H9 (cell line): ENCODE results near the gene BCCIP. TPM values are rescaled to one million over a fixed set of nuclear protein-coding genes. Genes with fewer than 3 reads are reported as not detected.

Experiments used
- DNase-seq: peaks from one replicate; pipeline ENCODE4 v3.0.0-alpha.2; 2017
- H2AFZ ChIP-seq: one replicate; pipeline ENCODE4 v1.6.1; 2013; ENCODE audit warnings: mild to moderate bottlenecking, low read length, control low read depth, moderate library complexity
- H2AK5ac ChIP-seq: 2 replicates; pipeline ENCODE4 v1.6.1; 2013; ENCODE audit warnings: low read length, control low read depth, mixed read lengths; ENCODE audit not compliant: insufficient read length
- H2BK120ac ChIP-seq: one replicate; pipeline ENCODE4 v1.6.1; 2013; ENCODE audit warnings: low read depth, mild to moderate bottlenecking, low read length, control low read depth, inconsistent platforms; ENCODE audit not compliant: poor library complexity, severe bottlenecking
- H2BK12ac ChIP-seq: 2 replicates; pipeline ENCODE4 v1.6.1; 2013; ENCODE audit warnings: low read length, control low read depth, mixed read lengths, low read depth; ENCODE audit not compliant: insufficient read length
- H2BK15ac ChIP-seq: 2 replicates; pipeline ENCODE4 v1.6.1; 2013; ENCODE audit warnings: low read depth, low read length, control low read depth
- H2BK20ac ChIP-seq: one replicate; pipeline ENCODE4 v1.6.1; 2013; ENCODE audit warnings: low read depth, mild to moderate bottlenecking, low read length, control low read depth, inconsistent platforms; ENCODE audit not compliant: poor library complexity, severe bottlenecking
- H2BK5ac ChIP-seq: 2 replicates; pipeline ENCODE4 v1.6.1; 2013; ENCODE audit warnings: low read length, control low read depth, mixed read lengths; ENCODE audit not compliant: insufficient read length
- H3K14ac ChIP-seq: 2 replicates; pipeline ENCODE4 v1.6.1; 2013; ENCODE audit warnings: low read length, control low read depth; ENCODE audit not compliant: insufficient read depth
- H3K18ac ChIP-seq: 2 replicates; pipeline ENCODE4 v1.6.1; 2013; ENCODE audit warnings: low read depth, mild to moderate bottlenecking, mixed read lengths, low read length, control low read depth; ENCODE audit not compliant: insufficient read length
- H3K23ac ChIP-seq: 2 replicates; pipeline ENCODE4 v1.6.1; 2013; ENCODE audit warnings: low read length, control low read depth, mixed read lengths, low read depth; ENCODE audit not compliant: insufficient read length
- H3K23me2 ChIP-seq: 2 replicates; pipeline ENCODE4 v1.6.1; 2013; ENCODE audit warnings: low read depth, mild to moderate bottlenecking, mixed read lengths, low read length, control low read depth; ENCODE audit not compliant: insufficient read length, poor library complexity, severe bottlenecking
- H3K27ac ChIP-seq: 2 replicates; pipeline ENCODE4 v1.5.1; 2013; ENCODE audit warnings: low read length, control low read depth, mixed read lengths, low read depth; ENCODE audit not compliant: insufficient read length
- H3K27me3 ChIP-seq: 2 replicates; pipeline ENCODE4 v1.6.1; 2013; ENCODE audit warnings: low read length, control low read depth, inconsistent platforms; ENCODE audit not compliant: insufficient read depth
- H3K4ac ChIP-seq: 2 replicates; pipeline ENCODE4 v1.6.1; 2013; ENCODE audit warnings: low read depth, mild to moderate bottlenecking, control low read depth, inconsistent platforms, low read length, moderate library complexity
- H3K4me1 ChIP-seq: 2 replicates; pipeline ENCODE4 v1.6.1; 2013; ENCODE audit warnings: low read length, control low read depth, inconsistent platforms; ENCODE audit not compliant: insufficient read depth
- H3K4me2 ChIP-seq: 2 replicates; pipeline ENCODE4 v1.6.1; 2013; ENCODE audit warnings: low read length, control low read depth, mixed read lengths; ENCODE audit not compliant: insufficient read length, insufficient read depth
- H3K56ac ChIP-seq: 2 replicates; pipeline ENCODE4 v1.6.1; 2013; ENCODE audit warnings: low read depth, mild to moderate bottlenecking, mixed read lengths, low read length, control low read depth; ENCODE audit not compliant: insufficient read length
- H3K79me1 ChIP-seq: 2 replicates; pipeline ENCODE4 v1.6.1; 2013; ENCODE audit warnings: low read depth, mild to moderate bottlenecking, moderate library complexity, low read length, control low read depth, inconsistent platforms; ENCODE audit not compliant: insufficient read depth, poor library complexity, severe bottlenecking
- H3K79me2 ChIP-seq: 2 replicates; pipeline ENCODE4 v1.6.1; 2013; ENCODE audit warnings: low read length, control low read depth, inconsistent platforms; ENCODE audit not compliant: insufficient read depth
- H3K9ac ChIP-seq: 2 replicates; pipeline ENCODE4 v1.6.1; 2013; ENCODE audit warnings: low read length, control low read depth, mixed read lengths; ENCODE audit not compliant: insufficient read length; ENCODE audit errors: extremely low read depth
- H3K9me3 ChIP-seq: one replicate; pipeline ENCODE4 v1.6.1; 2013; ENCODE audit warnings: low read depth, low read length, inconsistent platforms; ENCODE audit not compliant: control insufficient read depth
- H3T11ph ChIP-seq: one replicate; pipeline ENCODE4 v1.6.1; 2013; ENCODE audit warnings: mild to moderate bottlenecking, low read length, control low read depth, inconsistent platforms
- H4K20me1 ChIP-seq: one replicate; pipeline ENCODE4 v1.6.1; 2013; ENCODE audit not compliant: control insufficient read depth, insufficient read length, insufficient read depth
- H4K5ac ChIP-seq: 2 replicates; pipeline ENCODE4 v1.6.1; 2013; ENCODE audit warnings: low read depth, mild to moderate bottlenecking, mixed read lengths, low read length, control low read depth; ENCODE audit not compliant: insufficient read length
- H4K8ac ChIP-seq: replicated peaks from 2 replicates; pipeline ENCODE4 v1.6.1; 2013; ENCODE audit warnings: low read length, control low read depth, mixed read lengths, low read depth; ENCODE audit not compliant: insufficient read length
- H4K91ac ChIP-seq: 2 replicates; pipeline ENCODE4 v1.6.1; 2013; ENCODE audit warnings: low read depth, mild to moderate bottlenecking, moderate library complexity, mixed read lengths, low read length, control low read depth; ENCODE audit not compliant: insufficient read length
- H3K27ac Mint-ChIP-seq, 3 experiments: 2 replicates in 2 of 3; 3 replicates in 1 of 3; pipeline ENCODE4 v1.8.0; 2020 to 2021; ENCODE audit warnings: mixed read lengths in 3 of 3, mild to moderate bottlenecking in 1 of 3, moderate library complexity in 1 of 3
- H3K27me3 Mint-ChIP-seq: 2 replicates; pipeline ENCODE4 v1.8.0; 2021; ENCODE audit warnings: low read depth, mild to moderate bottlenecking, moderate library complexity, mixed read lengths
- H3K36me3 Mint-ChIP-seq, 3 experiments: 2 replicates in 2 of 3; 3 replicates in 1 of 3; pipeline ENCODE4 v1.8.0; 2020 to 2021; ENCODE audit warnings: low read depth in 3 of 3, mixed read lengths in 3 of 3; ENCODE audit not compliant: insufficient read depth in 1 of 3
- H3K4me1 Mint-ChIP-seq, 2 experiments: 2 replicates each; pipeline ENCODE4 v1.8.0; 2020; ENCODE audit warnings: mixed read lengths in 2 of 2
- H3K4me3 Mint-ChIP-seq, 2 experiments: 2 replicates in 1 of 2; 3 replicates in 1 of 2; pipeline ENCODE4 v1.8.0; 2020 to 2021; ENCODE audit warnings: mild to moderate bottlenecking in 2 of 2, mixed read lengths in 2 of 2, moderate library complexity in 1 of 2
- H3K9me3 Mint-ChIP-seq, 2 experiments: 2 replicates in 1 of 2; 3 replicates in 1 of 2; pipeline ENCODE4 v1.8.0; 2020; ENCODE audit warnings: mild to moderate bottlenecking in 2 of 2, mixed read lengths in 2 of 2, moderate library complexity in 1 of 2
- WGBS: extraction: QIAGEN DNeasy Blood & Tissue Kit; methylation state at CpG from one replicate; pipeline ENCODE4 v1.1.7; 2013; ENCODE audit warnings: missing lambda C conversion rate, low lambda C conversion rate, mixed read lengths; ENCODE audit not compliant: insufficient read length; ENCODE audit errors: extremely low coverage; 5-methylcytosine and 5-hydroxymethylcytosine counted together
- total RNA-seq: library from RNA; stranded (reverse); gene quantifications from 2 replicates; pipeline ENCODE4 v1.2.1, GENCODE V29; 2021
- TF ChIP-seq, protein P1 (sequence below): fragments of 200-600 bp; sonication (generic); conservative IDR thresholded peaks from 3 replicates; pipeline ENCODE4 v1.8.0; 2021; ENCODE audit warnings: antibody characterized with exemption, mild to moderate bottlenecking

BCCIP gene
- total RNA-seq, 1 experiment from 2014 or later, result 119 TPM

DNA sequence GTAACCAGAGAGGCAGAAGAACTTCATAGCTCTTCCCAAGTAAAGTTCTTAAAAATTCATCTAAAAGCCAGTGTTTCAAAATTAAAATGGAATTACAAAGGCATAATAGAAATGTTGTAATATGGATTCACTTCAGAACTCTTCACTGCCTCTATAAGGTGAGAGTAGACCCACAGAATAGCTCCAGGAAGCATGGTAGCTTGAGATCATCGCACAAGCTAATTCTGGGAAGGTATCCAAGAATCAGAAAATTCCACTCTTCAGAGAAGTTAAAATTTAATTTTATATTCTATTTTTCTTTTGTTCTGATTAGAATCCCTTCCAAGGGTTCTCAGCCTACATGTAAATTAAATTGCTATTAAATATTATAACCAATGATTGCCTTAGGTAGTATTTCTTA, 59.2 kb downstream of the BCCIP start:
- no peak overlapping the region for H2AK5ac ChIP-seq
- H3K27me3 ChIP-seq, result no peaks in the 10 kb centered on the region
- H3K4ac ChIP-seq, result no peak overlapping the region
- H3K4me1 ChIP-seq, result peaks cover 7% of the 10 kb centered on the region
- H3K27ac ChIP-seq, result no peak overlapping the region
- Mint-ChIP-seq H3K27ac (no peak overlapping the region), H3K4me1 (peaks cover 27 to 28% of the 10 kb centered on the region in 2 experiments), H3K9me3 (peaks cover 3 to 5% of the 10 kb centered on the region in 2 experiments; a peak in 4 of 5 replicates), H3K27me3 (peaks cover 9% of the 10 kb centered on the region), H3K4me3 (no peak overlapping the region), H3K36me3 (peaks cover 19 to 25% (median 20%) of the 10 kb centered on the region in 3 experiments)
- H3K23ac ChIP-seq, result no peak overlapping the region
- no peak overlapping the region for H4K91ac ChIP-seq
- H2BK12ac ChIP-seq, result no peak overlapping the region
- TF ChIP-seq, protein P1, sequence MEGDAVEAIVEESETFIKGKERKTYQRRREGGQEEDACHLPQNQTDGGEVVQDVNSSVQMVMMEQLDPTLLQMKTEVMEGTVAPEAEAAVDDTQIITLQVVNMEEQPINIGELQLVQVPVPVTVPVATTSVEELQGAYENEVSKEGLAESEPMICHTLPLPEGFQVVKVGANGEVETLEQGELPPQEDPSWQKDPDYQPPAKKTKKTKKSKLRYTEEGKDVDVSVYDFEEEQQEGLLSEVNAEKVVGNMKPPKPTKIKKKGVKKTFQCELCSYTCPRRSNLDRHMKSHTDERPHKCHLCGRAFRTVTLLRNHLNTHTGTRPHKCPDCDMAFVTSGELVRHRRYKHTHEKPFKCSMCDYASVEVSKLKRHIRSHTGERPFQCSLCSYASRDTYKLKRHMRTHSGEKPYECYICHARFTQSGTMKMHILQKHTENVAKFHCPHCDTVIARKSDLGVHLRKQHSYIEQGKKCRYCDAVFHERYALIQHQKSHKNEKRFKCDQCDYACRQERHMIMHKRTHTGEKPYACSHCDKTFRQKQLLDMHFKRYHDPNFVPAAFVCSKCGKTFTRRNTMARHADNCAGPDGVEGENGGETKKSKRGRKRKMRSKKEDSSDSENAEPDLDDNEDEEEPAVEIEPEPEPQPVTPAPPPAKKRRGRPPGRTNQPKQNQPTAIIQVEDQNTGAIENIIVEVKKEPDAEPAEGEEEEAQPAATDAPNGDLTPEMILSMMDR, result no peak
- H3T11ph ChIP-seq, result no peak overlapping the region
- WGBS, result no CpG with 5 or more reads among the region's 1 CpG
- no peak overlapping the region for H2BK5ac ChIP-seq
- DNase-seq, result no peak
- no peak overlapping the region for H3K56ac ChIP-seq
- no peak overlapping the region for H2BK20ac ChIP-seq
- no peaks in the 10 kb centered on the region for H3K9me3 ChIP-seq
- no peak overlapping the region for H4K5ac ChIP-seq
- no peak overlapping the region for H3K4me2 ChIP-seq
- no peak overlapping the region for H3K9ac ChIP-seq
- H2BK120ac ChIP-seq, result no peak overlapping the region
- H2AFZ ChIP-seq, result no peak overlapping the region
- peaks cover 2% of the 10 kb centered on the region for H3K23me2 ChIP-seq
- H4K8ac ChIP-seq, result no peak overlapping the region
- H3K14ac ChIP-seq, result no peak overlapping the region
- H3K79me1 ChIP-seq, result no peaks in the 10 kb centered on the region
- H3K18ac ChIP-seq, result no peak overlapping the region
- H4K20me1 ChIP-seq, result no peaks in the 10 kb centered on the region
- H2BK15ac ChIP-seq, result no peak overlapping the region
- H3K79me2 ChIP-seq, result no peaks in the 10 kb centered on the region
